ENCODE data around the gene SH3RF3.

Gene SH3RF3

DNA sequence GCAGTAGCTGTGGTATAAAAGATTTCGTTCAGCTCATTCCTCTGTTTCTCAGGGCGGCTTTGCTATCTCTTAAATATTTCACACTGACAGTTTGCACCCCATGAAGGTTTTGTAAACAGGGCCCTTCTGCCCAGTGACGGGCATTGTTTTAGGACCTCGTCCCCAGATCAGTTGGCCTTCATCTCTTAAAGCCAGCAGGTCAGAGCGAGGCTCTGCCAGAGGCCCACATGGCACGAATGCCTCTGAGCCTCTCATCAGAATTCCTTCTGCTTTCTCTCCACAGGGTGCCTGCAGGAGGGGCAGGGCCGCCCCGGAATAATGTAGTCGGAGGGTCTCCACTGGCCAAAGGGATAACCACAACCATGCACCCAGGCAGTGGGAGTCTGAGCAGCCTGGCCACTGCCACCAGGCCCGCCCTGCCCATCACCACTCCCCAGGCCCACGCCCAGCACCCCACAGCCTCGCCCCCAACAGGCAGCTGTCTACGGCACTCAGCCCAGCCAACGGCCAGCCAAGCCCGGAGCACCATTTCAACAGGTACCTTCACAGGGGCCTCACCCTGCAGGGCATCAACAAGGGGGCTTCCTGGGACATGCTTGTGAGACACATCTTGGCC is 307.7 kb downstream of the SH3RF3 start:
- DNase-seq (ENCODE audit: low spot score): no peak

DNA sequence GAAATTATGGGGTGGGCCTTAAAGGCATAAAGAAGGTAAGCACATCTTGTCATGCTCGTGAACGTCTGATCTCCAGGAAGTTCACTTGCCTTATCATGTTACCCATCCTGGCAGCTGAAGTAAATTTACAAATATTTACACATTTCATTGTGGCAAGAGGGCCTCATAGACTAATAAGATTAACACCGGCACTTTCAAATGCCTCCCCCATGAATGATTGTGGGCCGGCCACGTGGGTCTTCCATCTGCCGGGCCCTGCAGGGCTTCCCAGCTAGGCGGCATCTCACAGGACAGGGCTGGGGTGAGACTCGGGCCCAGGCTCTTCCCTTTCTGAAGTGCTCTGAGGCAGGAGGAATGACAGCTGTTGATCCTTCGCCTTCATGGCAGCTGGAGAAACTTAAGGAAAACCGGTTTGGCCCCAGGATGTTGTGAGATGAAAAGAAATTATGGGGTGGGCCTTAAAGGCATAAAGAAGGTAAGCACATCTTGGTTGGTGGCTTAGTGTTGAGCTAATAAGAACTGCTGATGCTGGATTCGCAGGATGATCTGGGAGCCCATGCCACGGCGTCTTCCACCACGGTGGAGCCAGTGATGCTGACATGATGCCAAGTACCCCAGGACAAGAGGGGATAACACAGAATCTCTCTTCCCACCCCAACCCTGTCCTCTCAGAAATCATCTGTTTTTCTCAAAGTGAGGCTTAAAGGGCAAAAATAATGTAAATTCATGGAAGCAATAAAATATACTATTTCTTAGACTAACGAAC is 308.5 kb downstream of the SH3RF3 start:
- no peak for DNase-seq (ENCODE audit: low spot score)

DNA sequence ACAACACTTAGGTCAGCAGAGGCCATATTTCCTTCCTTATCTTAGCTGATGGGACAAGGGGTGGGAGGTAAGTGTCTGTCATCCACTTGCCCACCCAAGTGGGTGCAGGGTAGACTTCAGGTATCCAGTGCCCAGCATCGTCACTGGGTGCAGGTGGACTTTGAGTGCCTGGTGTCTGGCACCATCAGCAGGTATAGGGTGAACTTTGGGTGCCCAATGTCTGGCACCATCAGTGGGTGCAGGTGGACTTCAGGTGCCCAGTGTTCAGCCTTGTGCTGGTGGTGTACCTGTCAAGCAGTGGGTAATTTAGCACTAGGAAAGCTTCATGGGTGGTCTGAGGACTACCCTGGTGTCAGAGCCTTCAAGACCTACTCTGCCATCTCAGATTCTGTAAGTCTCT is 309.1 kb downstream of the SH3RF3 start:
- no peak for DNase-seq (ENCODE audit: low spot score)

DNA sequence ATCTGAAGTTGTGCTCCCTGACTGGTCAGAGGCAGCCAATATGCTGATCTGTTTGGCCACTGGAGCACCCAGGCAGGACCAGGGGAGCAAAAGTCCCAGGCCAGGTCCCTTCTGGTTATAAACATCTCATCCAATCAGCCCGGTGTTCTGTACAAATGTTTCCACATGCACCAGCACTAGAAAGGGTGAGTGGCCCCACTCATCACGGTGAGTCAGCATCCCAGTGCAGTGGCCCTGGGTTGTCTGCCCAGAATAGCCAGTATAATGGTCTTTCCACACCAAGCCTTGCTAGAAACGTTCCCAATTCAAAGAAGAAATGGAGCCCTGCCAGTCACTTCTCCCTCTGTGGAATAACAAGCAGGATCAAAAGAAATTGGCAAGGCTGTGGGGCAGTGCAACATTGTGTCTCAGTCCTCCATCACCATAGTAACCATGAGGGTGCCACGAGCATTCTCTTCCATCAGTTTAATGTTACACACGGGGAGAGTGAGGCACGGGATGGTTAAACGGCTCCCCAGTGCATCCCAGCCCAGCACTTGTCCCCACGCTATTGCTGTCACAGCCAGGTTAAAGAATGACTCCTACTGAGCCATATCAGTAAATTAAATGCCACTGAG is 309.9 kb downstream of the SH3RF3 start:
- no peak for DNase-seq (ENCODE audit: low spot score)

DNA sequence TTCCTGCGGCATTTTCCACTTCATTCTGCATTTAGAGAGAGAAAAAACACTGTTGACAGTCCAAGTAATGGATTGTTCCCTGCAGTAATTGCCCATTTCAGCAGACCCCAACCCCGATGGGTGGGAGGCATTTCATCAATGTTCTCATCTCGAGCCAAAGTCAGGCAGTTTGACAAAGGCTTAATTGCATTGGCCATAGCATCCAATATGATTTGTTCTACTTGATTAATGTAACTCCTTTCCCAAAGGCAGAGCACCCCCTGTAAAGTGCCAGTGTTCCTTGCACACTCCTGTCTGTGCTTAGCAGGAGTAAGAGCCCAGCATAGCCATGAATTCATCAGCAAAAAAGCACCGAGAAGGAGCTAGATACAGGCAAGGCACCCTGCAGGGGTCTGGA is 310.4 kb downstream of the SH3RF3 start:
- no peak for DNase-seq (ENCODE audit: low spot score)

DNA sequence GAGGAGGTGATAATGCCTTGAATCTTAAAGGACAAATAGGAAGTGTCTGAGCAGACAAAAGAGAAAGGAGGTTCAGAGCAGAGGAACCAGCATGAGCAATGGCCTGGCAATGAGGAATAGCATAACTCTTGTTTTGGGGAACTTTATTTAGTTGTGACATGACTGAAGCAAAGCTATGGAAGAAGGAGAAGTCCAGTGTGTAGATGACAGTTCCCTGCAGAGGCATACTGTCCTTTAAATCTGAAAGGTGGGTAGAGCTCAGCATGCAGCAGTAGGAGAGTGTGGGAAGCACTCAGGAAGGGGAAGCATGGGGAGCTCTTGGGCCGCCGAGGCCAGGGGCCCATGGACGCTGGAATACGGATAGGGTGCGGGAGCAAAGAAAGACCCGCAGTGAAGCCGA is 311.0 kb downstream of the SH3RF3 start:
- DNase-seq (ENCODE audit: low spot score): no peak

DNA sequence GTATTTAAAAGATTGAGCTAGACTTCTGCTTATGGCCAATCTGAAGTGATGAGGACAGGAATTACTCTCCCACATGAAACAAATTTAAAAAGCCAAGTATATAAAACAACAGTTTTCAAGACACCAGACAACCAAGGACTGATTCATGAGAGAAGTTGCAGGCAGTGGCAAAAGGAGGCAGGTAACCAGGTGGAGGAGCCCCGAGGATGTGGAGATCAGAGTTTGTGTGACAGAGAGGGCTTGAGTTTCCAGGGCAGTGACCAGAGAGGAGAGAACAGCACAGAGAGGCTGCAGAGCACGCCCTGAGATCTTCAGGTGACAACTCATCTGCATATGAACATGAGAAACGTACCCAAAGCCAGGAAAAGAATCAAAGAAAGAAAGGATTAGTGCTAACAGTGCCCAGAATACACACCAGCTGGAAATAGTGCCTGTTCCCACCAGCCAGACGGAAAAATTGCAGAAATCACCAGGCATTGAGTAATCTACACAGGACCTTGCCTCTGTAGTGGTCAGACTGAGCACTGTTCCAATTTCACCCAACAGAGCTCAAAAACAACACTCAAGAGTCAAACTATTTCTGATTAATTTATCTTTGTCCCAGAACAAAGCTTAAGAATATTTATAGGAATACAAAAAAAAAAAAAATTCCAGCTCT is 311.6 kb downstream of the SH3RF3 start:
- DNase-seq (ENCODE audit: low spot score): no peak

DNA sequence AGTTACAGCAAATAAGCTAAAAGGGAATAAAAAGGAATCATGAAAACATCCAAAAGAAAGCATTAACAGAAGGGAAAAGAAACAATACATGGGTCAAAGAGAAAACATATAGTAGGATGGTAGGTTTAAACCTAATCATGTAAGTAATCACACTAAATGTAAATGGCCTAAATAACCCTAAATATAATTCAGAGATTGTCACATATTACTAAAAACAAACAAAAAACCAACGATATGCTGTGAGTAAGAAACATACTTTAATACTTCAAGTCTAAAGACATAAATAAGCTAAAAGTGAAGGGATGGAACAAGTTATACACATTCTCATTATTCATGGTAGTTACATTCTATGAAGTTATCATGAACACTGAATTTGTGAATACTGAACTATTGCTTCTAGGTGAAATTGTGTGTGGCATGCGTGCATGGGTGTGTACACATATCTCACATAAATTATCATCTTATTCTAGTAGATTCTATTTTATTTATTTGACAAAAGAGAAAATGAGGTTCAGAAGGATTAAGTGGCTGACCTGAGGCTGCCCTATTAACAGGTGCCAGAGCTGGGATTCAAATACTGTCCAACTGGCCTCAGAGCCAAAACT is 313.8 kb downstream of the SH3RF3 start:
- no peak for DNase-seq (ENCODE audit: low spot score)

DNA sequence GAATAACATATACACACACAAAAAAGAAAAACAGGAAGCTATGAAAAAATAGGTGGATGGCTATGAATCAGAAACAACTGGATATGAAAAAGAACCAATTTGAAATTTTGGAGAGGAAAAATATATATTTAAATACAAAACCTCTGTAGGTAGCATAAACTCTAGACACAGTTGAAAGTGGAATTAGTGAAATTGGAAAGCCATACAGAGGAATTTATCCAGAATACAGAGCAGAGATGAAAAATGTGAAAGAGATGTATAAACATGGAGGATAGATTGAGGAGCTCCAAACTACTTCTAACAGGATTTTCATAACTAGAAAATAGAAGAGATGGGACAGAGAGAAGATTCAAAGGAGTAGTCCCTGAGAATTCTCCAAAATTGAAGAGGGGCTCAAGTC is 315.9 kb downstream of the SH3RF3 start:
- DNase-seq (ENCODE audit: low spot score): no peak

DNA sequence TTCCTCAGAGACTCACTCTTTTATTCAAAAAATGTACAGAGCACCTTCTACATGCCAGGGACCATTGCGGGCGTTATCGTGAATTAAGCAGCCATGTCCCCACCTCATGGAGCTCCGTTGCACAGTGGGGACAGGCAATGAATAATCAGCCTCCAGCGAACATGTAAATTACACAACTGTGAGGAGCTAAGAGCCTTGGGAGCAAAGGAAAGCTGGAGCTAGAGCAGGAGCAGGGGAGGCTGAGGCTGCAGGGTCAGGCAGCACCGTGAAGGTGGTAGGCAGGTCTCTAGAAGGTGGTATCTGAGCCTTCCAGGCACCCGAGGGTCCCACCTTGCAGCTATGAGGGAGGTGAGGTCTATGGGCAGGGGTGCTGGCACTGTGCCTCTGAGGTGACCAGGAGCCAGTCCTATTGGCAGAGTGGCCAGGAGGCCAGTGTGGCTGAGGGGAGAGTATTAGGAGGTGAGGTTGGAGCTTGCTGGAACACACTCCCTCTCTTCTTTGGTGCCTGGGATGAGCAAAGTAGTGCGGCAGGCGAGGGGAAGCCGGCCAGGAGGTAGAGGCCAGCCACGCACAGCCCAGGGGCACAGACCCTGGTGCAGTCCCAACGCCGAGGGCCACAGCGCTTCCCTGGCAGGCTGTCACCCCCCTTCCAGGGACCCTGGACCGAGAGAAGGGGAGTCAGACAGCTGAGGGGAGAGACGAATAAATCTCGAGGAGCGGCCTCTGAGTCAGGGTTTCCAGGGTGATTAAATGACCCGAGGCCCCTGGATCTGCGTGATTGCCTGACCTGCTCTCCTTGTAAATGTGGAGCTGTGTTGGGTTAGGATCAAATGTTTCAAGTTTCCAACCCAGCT is 317.5 kb downstream of the SH3RF3 start:
- no peak for DNase-seq (ENCODE audit: low spot score)

DNA sequence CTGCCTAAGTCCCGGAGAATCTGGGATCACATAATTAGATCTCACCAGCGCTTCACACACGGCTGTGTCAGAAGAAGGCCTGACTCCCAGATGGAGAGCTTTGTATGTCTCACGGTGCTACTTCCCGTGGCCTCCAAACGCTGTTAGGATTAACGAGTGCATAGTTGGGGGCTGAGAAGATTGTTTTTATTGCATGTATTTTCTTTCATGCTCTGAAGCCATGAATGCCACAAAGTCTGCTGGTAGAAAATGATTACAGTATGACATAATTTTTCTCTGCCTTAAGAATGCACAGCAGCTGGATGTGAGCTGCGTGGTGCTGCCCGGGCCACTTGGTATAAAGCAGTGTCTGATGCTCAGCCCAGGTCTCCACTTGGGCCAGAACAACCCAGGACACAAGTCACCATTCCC is 318.3 kb downstream of the SH3RF3 start:
- no peak for DNase-seq (ENCODE audit: low spot score)

DNA sequence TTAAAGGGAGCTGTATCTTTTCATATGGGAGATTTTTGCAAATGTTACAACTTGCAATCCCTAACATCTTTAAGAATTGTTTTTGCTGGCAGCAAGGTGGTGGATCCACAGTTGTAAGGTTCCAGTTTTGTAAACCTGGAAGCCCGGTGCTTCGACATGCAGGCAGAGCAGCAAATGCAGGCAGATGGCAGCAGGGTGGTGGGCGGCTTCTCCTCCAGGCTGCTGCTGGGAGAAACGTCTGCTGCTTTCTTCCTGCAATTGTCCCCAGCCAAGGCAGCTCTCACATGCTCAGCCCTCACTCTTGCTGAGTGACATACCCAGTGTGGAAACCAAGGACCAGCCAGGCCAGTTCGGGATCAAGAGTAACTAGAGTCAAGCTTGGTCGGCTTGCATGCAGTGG is 318.8 kb downstream of the SH3RF3 start:
- no peak for DNase-seq (ENCODE audit: low spot score)

DNA sequence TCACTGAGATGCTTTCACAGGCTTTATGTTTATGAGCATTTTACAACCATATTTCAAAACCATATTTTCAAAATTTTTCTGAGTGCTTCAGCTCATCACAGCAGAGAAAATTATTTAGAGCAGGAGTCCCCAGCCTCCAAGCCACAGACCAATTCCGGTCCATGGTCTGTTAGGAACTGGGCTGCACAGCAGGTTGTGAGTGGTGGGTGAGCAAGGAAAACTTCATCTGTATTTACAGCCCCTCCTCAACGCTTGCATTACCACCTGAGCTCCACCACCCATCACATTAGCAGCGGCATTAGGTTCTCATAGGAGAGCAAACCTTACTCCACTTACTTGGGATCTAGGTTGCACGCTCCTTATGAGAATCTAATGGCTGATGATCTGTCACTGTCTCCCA is 319.2 kb downstream of the SH3RF3 start:
- DNase-seq (ENCODE audit: low spot score): no peak

DNA sequence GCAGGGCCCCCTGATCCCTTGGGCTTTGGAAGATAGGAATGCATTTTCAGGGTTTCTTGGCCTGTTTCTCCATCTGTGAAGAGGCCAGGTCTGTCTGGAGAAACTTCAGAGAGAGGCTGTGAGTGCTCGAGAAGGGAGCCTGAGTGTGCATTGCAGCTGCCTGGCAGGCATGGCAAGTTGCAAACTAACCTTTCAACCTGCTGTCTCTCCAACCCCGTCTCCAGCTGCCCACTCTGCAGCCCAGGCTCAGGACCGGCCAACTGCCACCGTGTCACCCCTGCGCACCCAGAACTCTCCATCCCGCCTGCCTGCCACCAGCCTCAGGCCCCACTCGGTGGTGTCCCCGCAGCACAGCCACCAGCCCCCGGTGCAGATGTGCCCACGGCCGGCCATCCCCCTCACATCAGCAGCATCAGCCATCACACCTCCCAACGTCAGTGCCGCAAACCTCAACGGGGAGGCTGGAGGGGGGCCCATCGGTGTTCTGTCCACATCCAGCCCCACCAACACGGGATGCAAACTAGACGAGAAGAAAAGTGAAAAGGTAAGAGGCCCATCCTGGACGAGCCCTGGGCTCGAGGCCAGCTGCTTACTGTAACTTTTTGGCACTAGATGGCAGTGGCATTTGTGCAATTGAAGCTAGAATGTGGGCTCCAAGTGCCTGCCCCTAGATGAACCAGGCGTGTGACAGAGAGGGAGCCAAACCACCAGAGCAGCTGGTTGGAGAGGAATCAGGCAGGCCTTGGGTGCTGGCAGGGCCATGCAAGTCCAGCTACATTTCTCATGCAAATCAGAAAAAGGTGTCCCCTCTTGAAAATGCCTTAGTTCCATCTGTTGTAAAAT is 320.2 kb downstream of the SH3RF3 start:
- no peak for DNase-seq (ENCODE audit: low spot score)

DNA sequence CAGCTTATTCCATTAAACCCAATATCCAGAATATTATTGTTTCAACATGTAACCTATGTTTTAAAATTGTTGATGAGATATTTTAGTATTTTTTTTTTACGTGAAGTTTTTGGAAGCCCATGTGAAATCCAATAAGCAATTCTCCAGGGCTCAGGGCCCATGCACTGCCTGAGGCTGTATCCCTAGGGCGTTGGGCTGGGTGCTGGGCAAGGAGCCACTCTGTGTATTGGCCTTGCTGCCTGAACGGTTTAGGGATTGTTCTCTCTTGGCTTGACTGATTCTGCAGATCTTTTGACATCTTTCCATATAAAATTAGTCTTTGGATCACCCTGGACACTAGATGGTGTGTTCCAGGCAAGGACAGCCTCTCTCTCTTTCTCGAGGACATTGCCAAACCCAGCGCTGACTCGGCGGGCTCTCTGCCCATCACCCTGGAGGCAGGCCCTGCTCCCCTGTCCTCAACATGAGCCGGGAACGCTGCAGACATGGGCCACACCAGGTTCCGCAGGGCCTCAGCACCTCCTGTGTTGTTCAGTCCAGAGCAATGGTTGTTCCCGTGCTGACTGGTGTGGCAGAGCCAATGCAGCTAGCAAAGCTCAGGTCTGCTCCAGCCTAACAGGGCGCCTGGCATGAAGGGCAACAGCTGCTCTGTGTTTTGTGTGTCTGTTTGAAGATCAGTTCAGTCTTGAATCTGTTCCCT is 321.7 kb downstream of the SH3RF3 start:
- DNase-seq (ENCODE audit: low spot score): no peak

DNA sequence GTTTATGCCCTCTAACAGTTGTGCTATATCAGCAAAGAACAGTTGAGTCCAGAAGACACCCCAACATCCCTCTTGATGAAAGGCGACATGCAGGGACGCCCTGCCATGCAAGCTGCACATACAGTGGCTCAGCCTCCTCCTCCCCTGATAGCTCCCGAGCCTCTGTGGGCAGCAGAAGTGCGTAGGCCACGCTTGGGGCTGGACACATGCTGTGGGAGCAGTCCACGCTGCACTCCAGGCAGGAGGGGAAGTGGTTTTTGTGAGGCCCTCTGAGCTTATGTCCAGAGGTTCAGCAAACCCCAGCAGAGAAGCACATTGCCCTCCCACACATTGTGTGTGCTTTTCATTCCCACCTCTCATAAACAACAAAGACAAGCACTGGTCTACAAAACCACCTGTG is 322.7 kb downstream of the SH3RF3 start:
- no peak for DNase-seq (ENCODE audit: low spot score)

DNA sequence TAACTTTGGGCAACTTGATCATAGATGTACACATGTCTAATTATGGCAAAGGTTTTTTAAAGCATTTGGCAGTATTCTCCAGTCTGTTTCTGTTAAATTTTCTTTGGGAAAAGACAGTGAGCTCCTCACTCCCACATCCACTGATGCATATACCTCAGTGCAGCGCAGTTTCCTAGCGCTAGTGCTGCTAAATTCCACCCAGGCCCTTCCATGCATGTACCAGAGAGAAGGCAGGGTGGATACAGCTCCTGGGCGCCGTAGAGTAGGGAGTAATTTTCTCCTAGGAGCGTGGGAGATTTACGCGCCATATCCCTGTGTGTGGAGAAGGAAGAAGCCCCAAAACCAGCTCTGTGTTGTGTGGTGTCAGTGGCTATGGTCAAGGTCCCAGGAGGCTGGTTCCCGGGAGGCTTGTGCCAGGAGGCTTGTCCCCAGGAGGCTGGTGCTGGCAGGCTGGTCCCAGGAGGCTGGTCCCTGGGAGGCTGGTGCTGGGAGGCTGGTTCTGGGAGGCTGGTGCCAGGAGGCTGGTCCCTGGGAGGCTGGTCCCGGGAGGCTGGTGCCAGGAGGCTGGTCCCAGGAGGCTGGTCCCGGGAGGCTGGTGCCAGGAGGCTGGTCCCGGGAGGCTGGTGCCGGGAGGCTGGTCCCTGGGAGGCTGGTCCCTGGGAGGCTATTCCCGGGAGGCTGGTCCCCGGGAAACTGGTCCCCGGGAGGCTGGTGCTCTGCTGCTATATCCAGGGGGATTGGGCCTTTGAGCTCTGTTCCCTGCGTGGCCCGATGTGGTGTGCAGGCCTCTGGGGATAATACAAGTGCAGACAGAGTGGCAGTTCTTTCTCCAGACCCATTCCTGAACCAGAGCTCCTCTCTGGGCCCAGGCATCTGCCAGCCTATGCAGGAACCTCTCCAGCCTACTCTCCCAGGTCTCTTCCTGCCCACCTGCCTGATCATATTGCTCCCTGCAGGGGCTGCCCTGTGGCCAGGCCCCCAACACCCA is 323.6 kb downstream of the SH3RF3 start:
- no peak for DNase-seq (ENCODE audit: low spot score)

DNA sequence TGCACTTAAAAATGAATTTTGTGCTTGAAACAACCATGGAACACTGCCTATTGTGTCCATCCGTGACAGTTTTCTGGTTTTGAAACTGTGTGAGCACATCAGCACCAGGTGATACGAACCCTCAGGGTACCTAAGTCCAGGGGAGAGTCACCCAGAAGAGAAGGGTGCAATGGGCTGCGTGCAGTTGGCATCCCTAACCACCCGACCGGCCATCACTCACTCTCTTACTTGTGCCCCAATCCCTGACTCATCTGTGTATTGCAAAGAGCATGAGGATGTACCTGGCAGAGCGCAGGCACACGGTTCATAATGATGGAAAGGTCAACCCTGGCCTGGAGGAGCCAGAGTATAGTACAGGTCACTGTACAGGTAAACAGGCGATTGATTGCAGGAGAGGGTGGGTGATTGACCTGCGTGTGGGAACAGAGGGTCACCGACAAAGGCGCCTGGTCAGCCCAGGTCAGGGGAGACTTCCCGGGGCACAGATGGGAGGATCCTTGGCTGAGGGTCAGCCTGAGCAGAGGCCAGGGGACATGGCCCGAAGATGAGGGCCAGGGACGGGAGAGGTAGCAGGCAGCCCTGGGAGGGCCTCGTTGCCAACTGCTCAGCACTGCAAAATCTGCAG is 324.5 kb downstream of the SH3RF3 start:
- DNase-seq (ENCODE audit: low spot score): no peak
